Inflammatory macrophage treated with lipopolysaccharide for 1 hour (primary cell): ENCODE data around the gene NDUFB3.
"Not testable (repeated sequence)": the region's sequence is repeated elsewhere in the genome, so short reads cannot be mapped to it uniquely, and the experiment has no call there.

Source experiments
- DNase-seq, 2 donors: peaks; one replicate each; pipeline ENCODE4 v3.0.0-alpha.2; 2020 to 2022

The NDUFB3 gene

GRCh38 chr2:201100497-201100896, 28.7 kb downstream of the NDUFB3 start:
- no peak for DNase-seq

DNA sequence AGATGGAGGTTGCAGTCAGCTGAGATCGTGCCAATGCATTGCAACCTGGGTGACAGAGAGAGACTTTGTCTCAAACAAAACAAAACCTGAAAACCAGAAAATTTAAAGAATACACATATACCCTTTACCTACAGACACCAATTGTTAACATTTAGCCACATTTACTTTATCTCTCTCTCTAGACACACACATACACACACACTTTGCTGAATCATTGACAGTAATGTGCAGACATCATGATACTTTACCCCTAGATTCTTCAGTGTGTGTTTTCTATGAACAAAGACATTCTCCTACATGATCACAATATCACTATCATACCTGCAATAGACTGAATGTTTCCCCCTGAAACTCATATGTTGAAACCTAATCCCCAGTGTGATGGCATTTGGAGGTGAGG, 34.0 kb downstream of the NDUFB3 start:
- no peak for DNase-seq

GRCh38 chr2:201107624-201108023, 35.8 kb downstream of the NDUFB3 start:
- no peak for DNase-seq

- no peak for DNase-seq
Measured at GRCh38 chr2:201108341-201108740, 36.5 kb downstream of the NDUFB3 start.

DNA sequence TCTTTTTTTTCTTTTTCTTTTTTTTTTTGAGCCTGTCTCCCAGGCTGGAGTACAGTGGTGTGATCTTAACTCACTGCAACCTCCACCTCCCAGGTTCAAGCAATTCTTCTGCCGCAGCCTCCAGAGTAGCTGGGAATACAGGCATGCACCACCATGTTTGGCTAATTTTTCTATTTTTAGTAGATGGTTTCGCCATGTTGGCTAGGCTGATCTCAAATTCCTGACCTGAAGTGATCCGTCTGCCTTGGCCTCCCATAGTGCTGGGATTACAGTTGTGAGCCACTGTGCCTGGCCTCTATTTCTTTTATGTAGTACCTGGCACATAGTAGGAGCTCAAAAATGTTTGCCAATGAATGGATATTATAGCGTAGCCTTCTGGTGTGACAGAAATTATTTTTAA, 37.4 kb downstream of the NDUFB3 start:
- no peak for DNase-seq

DNA sequence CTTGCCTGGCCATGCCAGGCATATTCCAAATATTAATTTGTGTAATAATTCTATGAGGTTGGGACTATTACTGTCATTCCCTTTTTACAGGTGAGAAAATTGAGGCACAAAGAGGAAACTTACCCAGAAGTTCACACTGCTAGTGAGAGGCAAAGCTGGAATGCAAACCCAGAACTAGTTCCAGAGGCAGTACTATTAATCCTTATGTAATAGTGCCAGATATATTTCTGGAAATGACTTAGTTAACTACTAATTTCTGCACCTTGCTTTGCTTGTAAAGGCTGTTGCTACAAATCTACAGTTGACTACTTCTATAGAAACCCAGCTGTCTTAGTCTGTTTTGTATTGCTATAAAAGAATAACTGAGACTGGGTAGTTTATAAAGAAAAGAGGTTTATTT, 38.8 kb downstream of the NDUFB3 start:
- no peak for DNase-seq

GRCh38 chr2:201111096-201111495, 39.3 kb downstream of the NDUFB3 start:
- no peak for DNase-seq

DNA sequence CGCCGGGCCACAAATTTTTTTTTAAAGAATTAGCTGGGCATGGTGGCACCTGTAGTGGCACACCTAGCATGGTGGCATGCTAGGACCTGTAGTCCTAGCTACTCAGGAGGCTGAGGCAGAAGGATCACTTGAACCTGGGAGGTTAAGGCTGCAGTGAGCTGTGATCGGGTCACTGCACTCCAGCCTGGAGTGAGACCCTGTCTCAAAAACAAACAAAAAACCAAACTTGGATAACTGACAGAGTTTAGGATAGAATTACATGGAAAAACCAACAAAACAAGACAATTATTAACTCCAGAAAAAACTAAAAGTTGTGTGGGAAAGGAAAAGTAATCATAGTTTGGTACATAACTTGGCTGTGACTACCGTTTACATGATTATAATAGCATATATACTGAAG, 42.5 kb downstream of the NDUFB3 start:
- no peak for DNase-seq

DNA sequence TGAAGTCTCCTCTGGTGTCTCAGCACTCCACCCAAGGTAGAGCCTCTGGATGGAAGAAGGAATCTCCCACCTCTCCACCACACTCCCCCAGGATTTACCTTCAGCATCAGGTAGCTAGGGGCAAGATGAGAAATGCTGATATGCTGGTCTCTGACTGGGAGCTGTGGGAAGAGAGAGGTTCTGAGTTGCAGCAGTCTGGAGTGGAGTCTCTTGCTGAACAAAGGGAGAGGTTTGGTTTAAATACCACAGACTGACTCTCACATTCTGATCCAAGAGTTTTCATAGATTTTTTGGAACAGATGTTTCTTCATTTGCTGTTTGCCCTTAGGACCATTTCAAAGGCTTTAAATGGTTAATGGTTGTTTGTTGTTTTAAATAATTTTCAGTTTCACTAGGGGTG, 43.0 kb downstream of the NDUFB3 start:
- DNase-seq = no peak

DNA sequence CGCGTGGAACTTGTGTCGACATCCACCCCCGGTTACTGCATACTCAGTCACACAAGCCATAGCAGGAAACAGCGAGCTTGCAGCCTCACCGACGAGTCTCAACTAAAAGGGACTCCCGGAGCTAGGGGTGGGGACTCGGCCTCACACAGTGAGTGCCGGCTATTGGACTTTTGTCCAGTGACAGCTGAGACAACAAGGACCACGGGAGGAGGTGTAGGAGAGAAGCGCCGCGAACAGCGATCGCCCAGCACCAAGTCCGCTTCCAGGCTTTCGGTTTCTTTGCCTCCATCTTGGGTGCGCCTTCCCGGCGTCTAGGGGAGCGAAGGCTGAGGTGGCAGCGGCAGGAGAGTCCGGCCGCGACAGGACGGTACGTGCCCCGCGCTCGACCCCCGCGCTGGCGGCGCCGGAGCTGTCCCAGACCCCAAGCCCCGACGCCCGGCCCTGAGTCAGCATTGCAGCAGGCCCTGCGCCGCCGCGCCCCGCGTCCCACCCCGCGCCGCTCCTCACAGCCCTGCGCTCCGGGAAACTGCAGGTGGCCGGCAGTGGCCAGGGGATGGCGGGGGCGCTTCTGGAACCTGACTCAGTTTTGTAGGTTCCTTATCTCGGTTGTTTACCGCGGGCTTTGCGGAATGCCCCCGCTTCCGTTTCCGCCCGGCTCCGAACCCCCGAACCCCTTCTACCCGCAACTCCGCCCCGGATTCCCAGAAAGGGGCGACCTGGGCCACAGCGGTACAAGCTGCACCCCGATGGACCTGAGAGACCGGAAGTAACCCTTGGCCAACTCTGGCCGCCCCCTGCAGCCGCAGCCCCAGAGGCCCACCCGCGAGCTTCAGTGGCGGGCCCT, 44.5 kb downstream of the NDUFB3 start, which contains the start of gene CFLAR:
TSS of gene CFLAR (plus strand) at position 50 of the 844 bp plus-strand sequence. CDS start 13,702 bp downstream, outside the sequence.
- peak; percentile 94 to 95 for DNase-seq

DNA sequence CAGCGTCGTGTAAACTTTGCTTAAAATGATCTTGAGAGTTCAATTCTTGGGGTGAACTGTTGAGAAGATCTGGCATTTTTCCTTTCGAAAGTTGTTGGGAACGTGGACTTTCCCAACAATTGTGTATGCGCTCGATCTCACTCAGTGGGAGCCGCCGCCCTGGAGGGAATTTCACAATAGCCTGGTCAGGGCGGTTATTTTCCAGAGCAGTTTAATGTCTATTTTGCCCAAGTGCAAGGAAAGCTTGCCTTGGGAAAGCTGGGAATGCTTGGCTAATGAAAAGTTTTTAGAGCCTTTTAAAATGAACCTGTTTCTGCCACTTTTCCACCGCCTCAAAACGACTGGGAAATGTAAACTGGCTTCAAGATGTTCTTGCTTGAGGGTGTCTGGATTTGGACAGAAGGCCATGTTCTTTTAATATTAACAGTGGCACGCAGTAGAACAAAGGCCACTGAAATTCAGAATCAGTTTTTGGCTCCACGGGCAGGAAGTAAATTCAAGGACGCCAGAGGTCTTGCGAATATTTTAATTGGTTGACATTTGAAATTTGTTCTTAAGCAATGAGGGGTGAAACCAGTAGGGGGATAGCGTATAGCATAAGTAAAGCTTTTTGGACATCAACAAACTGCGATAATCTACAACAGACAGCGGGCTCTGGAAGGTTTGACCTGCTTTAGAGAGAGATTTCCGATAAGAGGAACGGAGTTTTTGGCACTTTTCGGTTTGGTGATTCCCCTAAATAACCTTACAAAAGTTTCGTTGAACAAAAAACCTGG, 45.3 kb downstream of the NDUFB3 start:
- DNase-seq = peak; percentile 74 to 81

DNA sequence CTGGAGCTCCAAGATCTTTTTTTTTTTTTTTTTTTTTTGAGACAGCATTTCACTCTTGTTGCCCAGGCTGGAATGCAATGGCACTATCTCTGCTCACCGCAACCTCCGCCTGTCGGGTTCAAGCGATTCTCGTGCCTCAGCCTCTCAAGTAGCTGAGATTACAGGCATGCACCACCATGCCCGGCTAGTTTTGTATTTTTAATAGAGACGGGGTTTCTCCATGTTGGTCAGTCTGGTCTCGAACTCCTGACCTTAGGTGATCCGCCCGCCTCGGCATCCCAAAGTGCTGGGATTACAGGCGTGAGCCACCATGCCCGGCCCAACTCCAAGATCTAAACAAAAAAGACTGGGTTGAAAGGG, 45.9 kb downstream of the NDUFB3 start:
- DNase-seq = not testable (repeated sequence)

GRCh38 chr2:201118121-201118960, 46.5 kb downstream of the NDUFB3 start:
- DNase-seq = peak; percentile 91

DNA sequence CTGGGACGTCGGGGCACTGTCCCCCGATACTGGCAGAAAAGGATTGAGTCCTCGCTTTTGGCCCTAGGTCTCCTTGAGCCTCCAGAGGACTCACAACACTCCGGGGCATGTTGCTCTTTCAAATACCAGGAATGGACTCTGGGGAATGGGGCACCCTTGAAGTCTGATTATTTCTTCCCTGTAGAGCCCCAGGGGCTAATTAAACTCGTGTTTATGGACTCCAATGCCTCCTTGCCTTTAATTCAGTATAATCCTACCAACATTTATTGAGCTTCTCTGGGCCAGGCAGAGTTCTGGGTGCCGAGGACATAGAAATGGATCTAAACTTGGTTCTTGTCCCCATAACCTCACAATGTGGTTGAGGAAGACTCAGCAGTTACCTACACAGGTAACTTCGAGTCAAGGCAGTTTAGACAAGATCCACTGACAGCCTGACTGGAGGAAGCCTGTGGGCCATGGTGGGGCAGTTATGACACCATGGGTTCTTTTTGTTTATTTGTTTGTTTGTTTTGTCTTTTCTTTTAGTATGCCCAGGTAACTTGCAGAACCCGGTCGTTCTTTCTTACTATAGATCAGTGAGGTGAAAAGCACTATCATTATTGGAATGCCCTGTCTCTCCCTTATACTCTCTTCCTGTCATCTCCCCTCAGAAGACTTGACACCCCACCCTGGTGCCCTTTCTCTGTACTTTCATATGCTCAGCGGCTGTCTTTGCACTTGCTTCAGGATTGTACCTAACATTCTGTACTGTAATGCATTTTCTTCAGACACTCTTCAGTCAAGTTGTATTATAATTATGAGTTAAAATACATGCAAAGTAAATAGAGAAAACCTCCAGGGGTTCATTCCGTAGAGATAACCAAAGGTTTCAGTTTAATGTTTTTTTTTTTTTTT, 47.4 kb downstream of the NDUFB3 start:
- DNase-seq = peak in 1 of 2 donors; percentile 41

- peak in 1 of 2 donors; percentile 16 for DNase-seq
Measured at GRCh38 chr2:201122276-201122675, 50.5 kb downstream of the NDUFB3 start.

GRCh38 chr2:201126308-201127151, 54.7 kb downstream of the NDUFB3 start:
- peak; percentile 75 to 89 for DNase-seq

DNA sequence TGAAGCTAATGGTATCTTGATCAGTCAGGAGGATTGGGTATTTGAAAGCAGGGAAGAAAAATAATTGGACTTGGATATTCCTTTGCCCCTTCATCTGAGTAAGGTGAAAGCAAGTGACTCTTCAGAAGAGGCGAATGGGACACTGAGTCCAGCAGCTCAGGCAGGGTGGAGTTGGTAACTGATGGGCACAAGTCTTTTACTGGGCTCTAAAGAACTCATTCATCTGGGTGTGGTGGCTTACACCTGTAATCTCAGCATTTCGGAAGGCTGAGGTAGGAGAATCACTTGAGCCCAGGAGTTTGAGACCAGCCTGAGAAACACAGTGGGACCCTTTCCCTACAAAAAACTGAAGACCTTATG, 55.3 kb downstream of the NDUFB3 start:
- DNase-seq = no peak

DNA sequence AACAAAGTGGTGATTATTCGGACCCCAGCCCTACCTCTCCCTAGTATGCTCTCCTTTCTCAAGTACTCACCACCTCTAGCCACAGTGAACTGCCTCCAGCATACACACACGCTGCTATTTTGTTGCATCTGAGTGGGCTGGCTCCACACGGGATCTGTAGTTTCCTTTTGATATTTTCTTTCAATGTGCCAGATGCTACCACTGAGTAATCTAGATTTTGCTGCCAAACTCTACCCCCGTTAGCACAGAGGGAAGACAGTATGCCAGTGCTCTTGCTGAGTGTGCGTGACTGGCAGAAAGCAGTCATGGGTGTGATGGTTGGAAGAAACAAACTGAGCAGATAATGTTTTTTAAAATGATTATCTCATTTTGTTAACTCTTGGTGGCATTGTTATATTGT, 55.8 kb downstream of the NDUFB3 start:
- DNase-seq = peak; percentile 76 to 87

- no peak for DNase-seq
Measured at GRCh38 chr2:201128033-201128432, 56.2 kb downstream of the NDUFB3 start.

GRCh38 chr2:201128933-201129505, 57.2 kb downstream of the NDUFB3 start:
- DNase-seq = peak in 1 of 2 donors; percentile 98
